SK-N-SH (cell line): ENCODE data around the gene CD22. TPM values are rescaled to one million over a fixed set of nuclear protein-coding genes. Genes with fewer than 3 reads are reported as not detected.

Experiments
- CTCF ChIA-PET: fragments of 300-600, 350-600 bp; formaldehyde crosslinking; extraction: SDS; loops from one replicate; lab custom pipeline; 2021; lab: Yijun Ruan, JAX
- POLR2A ChIA-PET: fragments of 350-600 bp; sonication (Branson Sonifier 250); formaldehyde crosslinking; extraction: SDS; loops from one replicate; lab custom pipeline; 2020; ENCODE audit warnings: antibody characterized with exemption, inconsistent platforms; lab: Yijun Ruan, JAX
- DNase-seq: peaks from one replicate; pipeline ENCODE4 v3.0.0; 2012
- H2AFZ ChIP-seq: fragments of 200-600 bp; sonication (generic); 2 replicates; pipeline ENCODE4 v1.8.1; 2016; ENCODE audit warnings: antibody characterized with exemption, mild to moderate bottlenecking, low read depth
- H3F3A ChIP-seq: fragments of 200-600 bp; sonication (generic); replicated peaks from 2 replicates; pipeline ENCODE3; 2016; ENCODE audit warnings: antibody characterized with exemption, mild to moderate bottlenecking; ENCODE audit not compliant: insufficient read depth
- H3K27ac ChIP-seq, 2 experiments: fragments of 200-500 bp in 1 of 2; fragments of 200-600 bp in 1 of 2; sonication (Bioruptor generic) in 1 of 2; sonication (generic), shearing (Covaris generic) in 1 of 2; 2 replicates each; pipeline versions ENCODE4 v1.5.1 to v1.6.1; 2014 to 2016; ENCODE audit warnings: low read depth in 2 of 2, inconsistent platforms in 1 of 2, low read length in 1 of 2, mild to moderate bottlenecking in 1 of 2, mixed read lengths in 1 of 2
- H3K27me3 ChIP-seq: fragments of 200-600 bp; sonication (generic), shearing (Covaris generic); 2 replicates; pipeline ENCODE4 v1.6.1; 2016; ENCODE audit warnings: mixed run types; ENCODE audit not compliant: insufficient read depth
- H3K36me3 ChIP-seq, 2 experiments: fragments of 200-500 bp in 1 of 2; fragments of 200-600 bp in 1 of 2; sonication (Bioruptor generic) in 1 of 2; sonication (generic) in 1 of 2; replicated peaks in 1 of 2; 2 replicates each; pipeline versions ENCODE3 to v1.5.1; 2014 to 2016; ENCODE audit warnings: low read length in 1 of 2, mild to moderate bottlenecking in 1 of 2; ENCODE audit not compliant: insufficient read depth in 2 of 2, control insufficient read depth in 1 of 2
- H3K4me1 ChIP-seq, 2 experiments: fragments of 200-500 bp in 1 of 2; fragments of 200-600 bp in 1 of 2; sonication (Bioruptor generic) in 1 of 2; sonication (generic), shearing (Covaris generic) in 1 of 2; 2 replicates each; pipeline versions ENCODE4 v1.5.1 to v1.6.1; 2014 to 2016; ENCODE audit warnings: low read depth in 1 of 2, low read length in 1 of 2, mixed run types in 1 of 2; ENCODE audit not compliant: insufficient read depth in 2 of 2, control insufficient read depth in 1 of 2
- H3K4me2 ChIP-seq: fragments of 200-600 bp; sonication (generic), shearing (Covaris generic); 2 replicates; pipeline ENCODE4 v1.6.1; 2017; ENCODE audit warnings: mixed run types
- H3K4me3 ChIP-seq, 2 experiments: fragments of 200-500 bp in 1 of 2; fragments of 200-600 bp in 1 of 2; sonication (Bioruptor generic) in 1 of 2; sonication (generic), shearing (Covaris generic) in 1 of 2; 2 replicates each; pipeline versions ENCODE4 v1.5.1 to v1.8.1; 2014 to 2016; ENCODE audit warnings: low read depth in 2 of 2, inconsistent platforms in 1 of 2, low read length in 1 of 2, mild to moderate bottlenecking in 1 of 2, mixed read lengths in 1 of 2, moderate library complexity in 1 of 2
- H3K79me2 ChIP-seq: fragments of 200-600 bp; sonication (generic); 2 replicates; pipeline ENCODE4 v1.8.1; 2017; ENCODE audit warnings: mild to moderate bottlenecking; ENCODE audit not compliant: insufficient read depth
- H3K9ac ChIP-seq: fragments of 200-600 bp; sonication (generic); 2 replicates; pipeline ENCODE4 v1.6.1; 2017; ENCODE audit warnings: mixed run types
- H3K9me2 ChIP-seq: fragments of 200-600 bp; sonication (generic); 2 replicates; pipeline ENCODE4 v1.6.1; 2017; ENCODE audit warnings: mixed run types
- H3K9me3 ChIP-seq: fragments of 200-600 bp; sonication (generic); 2 replicates; pipeline ENCODE4 v1.6.1; 2017; ENCODE audit warnings: mixed run types, mild to moderate bottlenecking, moderate library complexity
- H4K20me1 ChIP-seq: fragments of 200-600 bp; sonication (generic); 2 replicates; pipeline ENCODE4 v1.6.1; 2017; ENCODE audit warnings: mild to moderate bottlenecking, mixed run types; ENCODE audit not compliant: insufficient read depth
- CTCF ChIP-seq: fragments of 200-600 bp; sonication (generic); IDR thresholded peaks from 2 replicates; pipeline ENCODE4 v1.6.1; 2017; ENCODE audit warnings: antibody characterized with exemption, mild to moderate bottlenecking, moderate library complexity
- FOXJ3 ChIP-seq: sonication (generic); formaldehyde crosslinking; IDR thresholded peaks from 2 replicates; pipeline ENCODE4 v1.5.1; 2020; ENCODE audit warnings: mild to moderate bottlenecking, missing genetic modification reagents
- FOXM1 ChIP-seq: IDR thresholded peaks from 2 replicates; pipeline ENCODE4 v1.4.0; 2012; ENCODE audit warnings: low read depth, mild to moderate bottlenecking
- MAX ChIP-seq: IDR thresholded peaks from 2 replicates; pipeline ENCODE4 v1.4.0; 2012; ENCODE audit warnings: low read depth
- MXI1 ChIP-seq: IDR thresholded peaks from 2 replicates; pipeline ENCODE4 v1.6.1; 2012; ENCODE audit warnings: mild to moderate bottlenecking, low read depth, low read length, improper control_type of control experiment
- RAD21 ChIP-seq: IDR thresholded peaks from 2 replicates; pipeline ENCODE4 v1.6.1; 2012; ENCODE audit warnings: mild to moderate bottlenecking, low read length
- REST ChIP-seq: IDR thresholded peaks from 2 replicates; pipeline ENCODE4 v1.6.1; 2012; ENCODE audit warnings: mild to moderate bottlenecking, low read depth, low read length, moderate library complexity
- RXRA ChIP-seq: IDR thresholded peaks from 2 replicates; pipeline ENCODE4 v1.4.0; 2012; ENCODE audit warnings: low read depth, mild to moderate bottlenecking, borderline replicate concordance
- SMC3 ChIP-seq: IDR thresholded peaks from 2 replicates; pipeline ENCODE4 v1.6.1; 2012; ENCODE audit warnings: low read depth, low read length, improper control_type of control experiment
- TCF12 ChIP-seq: IDR thresholded peaks from 2 replicates; pipeline ENCODE4 v1.4.0; 2012
- USF1 ChIP-seq: IDR thresholded peaks from 2 replicates; pipeline ENCODE4 v1.4.0; 2012; ENCODE audit warnings: low read depth, borderline replicate concordance
- USF2 ChIP-seq: fragments of 150-350 bp; IDR thresholded peaks from 2 replicates; pipeline ENCODE4 v1.6.1; 2017; ENCODE audit warnings: antibody characterized with exemption, low read length, low read depth, borderline replicate concordance
- WGBS: methylation state at CpG from one replicate; pipeline ENCODE4 v1.1.6; 2017; ENCODE audit warnings: low lambda C conversion rate; 5-methylcytosine and 5-hydroxymethylcytosine counted together
- polyA plus RNA-seq, 3 experiments: library from polyadenylated mRNA; depleted of rRNA; stranded (reverse); fragments of >200 nt; gene quantifications; 2 replicates each; pipeline ENCODE4 v1.2.3, GENCODE V29; 2012

The CD22 gene
- polyA plus RNA-seq, 1 of the 3 experiments (the other 2 are of a cell fraction) = 0.18 TPM

- 27% methylated on average over 19 of the region's 21 CpGs for WGBS
- Histone ChIP-seq H2AFZ (no peak overlapping the region), H3K36me3 (no peaks in the 10 kb centered on the region), H3K9ac (no peak overlapping the region), H4K20me1 (no peaks in the 10 kb centered on the region), H3K4me3 (no peak overlapping the region), H3K27ac (no peak overlapping the region), H3K9me3 (no peaks in the 10 kb centered on the region), H3F3A (no peaks in the 10 kb centered on the region), H3K27me3 (peaks cover 85% of the 10 kb centered on the region), H3K9me2 (no peaks in the 10 kb centered on the region), H3K4me1 (no peaks in the 10 kb centered on the region), H3K4me2 (no peak overlapping the region), H3K79me2 (no peaks in the 10 kb centered on the region)
- DNase-seq = no peak
- ChIA-PET POLR2A (no interaction called here), CTCF (no interaction called here)
- TF ChIP-seq MAX (no peak), MXI1 (no peak), SMC3 (no peak), RAD21 (no peak), RXRA (no peak), USF1 (no peak), REST (no peak), FOXJ3 (no peak), USF2 (no peak), FOXM1 (no peak), TCF12 (no peak), CTCF (no peak)
Measured at GRCh38 chr19:35336166-35336955, 7.4 kb downstream of the CD22 start.
